Stimulated activated CD4-positive, alpha-beta T cell treated with anti-CD3 and anti-CD28 coated beads, Interleukin-4, amount 100 ng/mL, for 24 hours (primary cell): ENCODE measurements around the gene ALK.

Experiments
- DNase-seq: peaks from one replicate; pipeline ENCODE4 v3.0.0-alpha.2; 2020

Gene ALK

GRCh38 chr2:29475499-29475898, 445.9 kb downstream of the ALK start:
- DNase-seq: no peak

GRCh38 chr2:29469961-29470360, 451.4 kb downstream of the ALK start:
- no peak for DNase-seq

- DNase-seq: no peak
These were observed 451.9 kb downstream of the ALK start for GRCh38 chr2:29469516-29469915.

- no peak for DNase-seq
These were observed 458.0 kb downstream of the ALK start for GRCh38 chr2:29463181-29463900.

GRCh38 chr2:29462293-29462692, 459.1 kb downstream of the ALK start:
- no peak for DNase-seq

GRCh38 chr2:29460190-29460589, 461.2 kb downstream of the ALK start:
- no peak for DNase-seq

- no peak for DNase-seq
These were observed 461.8 kb downstream of the ALK start for GRCh38 chr2:29459445-29460179.

- no peak for DNase-seq
These were observed 465.0 kb downstream of the ALK start for GRCh38 chr2:29456429-29456828.

GRCh38 chr2:29455200-29455860, 466.1 kb downstream of the ALK start:
- DNase-seq: no peak

- no peak for DNase-seq
These were observed 469.4 kb downstream of the ALK start for GRCh38 chr2:29452036-29452435.

GRCh38 chr2:29450596-29451222, 470.7 kb downstream of the ALK start:
- no peak for DNase-seq

- DNase-seq: no peak
These were observed 471.9 kb downstream of the ALK start for GRCh38 chr2:29449499-29449898.

GRCh38 chr2:29448096-29448688, 473.2 kb downstream of the ALK start:
- DNase-seq: no peak

GRCh38 chr2:29447513-29447912, 473.9 kb downstream of the ALK start:
- DNase-seq: no peak

GRCh38 chr2:29446847-29447246, 474.5 kb downstream of the ALK start:
- no peak for DNase-seq

- no peak for DNase-seq
These were observed 477.2 kb downstream of the ALK start for GRCh38 chr2:29444150-29444549.

- DNase-seq: no peak
These were observed 477.8 kb downstream of the ALK start for GRCh38 chr2:29443627-29444026.

- no peak for DNase-seq
These were observed 478.2 kb downstream of the ALK start for GRCh38 chr2:29443151-29443550.

- DNase-seq: no peak
These were observed 480.3 kb downstream of the ALK start for GRCh38 chr2:29440921-29441623.

- DNase-seq: no peak
These were observed 487.5 kb downstream of the ALK start for GRCh38 chr2:29433920-29434319.

GRCh38 chr2:29433128-29433527, 488.3 kb downstream of the ALK start:
- no peak for DNase-seq

GRCh38 chr2:29431485-29431884, 489.9 kb downstream of the ALK start:
- DNase-seq: no peak
